Endodermal cell (in vitro differentiated cells): ENCODE data around the gene WFS1. TPM values are rescaled to one million over a fixed set of nuclear protein-coding genes. Genes with fewer than 3 reads are reported as not detected.

ENCODE experiments used
- DNase-seq: peaks from one replicate; pipeline ENCODE4 v3.0.0-alpha.2; 2017
- H3K27ac ChIP-seq: 2 replicates; pipeline ENCODE4 v1.5.1; 2013; ENCODE audit warnings: mild to moderate bottlenecking, low read depth, low read length, moderate library complexity
- H3K27me3 ChIP-seq: 2 replicates; pipeline ENCODE4 v1.6.1; 2013; ENCODE audit warnings: mild to moderate bottlenecking, low read length, moderate library complexity; ENCODE audit not compliant: insufficient read depth, control insufficient read depth, poor library complexity, severe bottlenecking
- H3K36me3 ChIP-seq: 2 replicates; pipeline ENCODE4 v1.7.0; 2013; ENCODE audit warnings: mild to moderate bottlenecking, low read length, moderate library complexity; ENCODE audit not compliant: control insufficient read depth, insufficient read depth
- H3K4me1 ChIP-seq: one replicate; pipeline ENCODE4 v1.7.0; 2013; ENCODE audit warnings: low read length; ENCODE audit not compliant: control insufficient read depth, insufficient read depth
- H3K4me3 ChIP-seq: 2 replicates; pipeline ENCODE4 v1.5.1; 2013; ENCODE audit warnings: mild to moderate bottlenecking, low read length, moderate library complexity
- H3K9ac ChIP-seq: 2 replicates; pipeline ENCODE4 v1.6.1; 2013; ENCODE audit warnings: mild to moderate bottlenecking, low read length, moderate library complexity; ENCODE audit not compliant: poor library complexity, severe bottlenecking; ENCODE audit errors: extremely low read depth
- H3K9me3 ChIP-seq: 2 replicates; pipeline ENCODE4 v1.6.1; 2013; ENCODE audit warnings: mild to moderate bottlenecking, low read length, moderate library complexity; ENCODE audit not compliant: control insufficient read depth
- H3K27ac Mint-ChIP-seq: 2 replicates; pipeline ENCODE4 v1.8.0; 2020; ENCODE audit warnings: mixed read lengths
- H3K27me3 Mint-ChIP-seq: 2 replicates; pipeline ENCODE4 v1.8.0; 2021; ENCODE audit warnings: mild to moderate bottlenecking, mixed read lengths; ENCODE audit not compliant: insufficient read depth
- H3K36me3 Mint-ChIP-seq: 2 replicates; pipeline ENCODE4 v1.8.0; 2020; ENCODE audit warnings: low read depth, mixed read lengths
- H3K4me1 Mint-ChIP-seq: 2 replicates; pipeline ENCODE4 v1.8.0; 2020; ENCODE audit warnings: mixed read lengths
- H3K4me3 Mint-ChIP-seq: 2 replicates; pipeline ENCODE4 v1.8.0; 2020; ENCODE audit warnings: mild to moderate bottlenecking, moderate library complexity, mixed read lengths
- H3K9me3 Mint-ChIP-seq: 2 replicates; pipeline ENCODE4 v1.8.0; 2020; ENCODE audit warnings: mild to moderate bottlenecking, mixed read lengths
- CTCF ChIP-seq: fragments of 200-600 bp; sonication (generic); conservative IDR thresholded peaks from 2 replicates; pipeline ENCODE4 v1.5.0; 2021; ENCODE audit warnings: antibody characterized with exemption, mild to moderate bottlenecking
- WGBS, 2 experiments: methylation state at CpG; one replicate each; pipeline versions ENCODE4 v1.1.5 to v1.1.7; 2013; ENCODE audit warnings: missing lambda C conversion rate in 2 of 2, mixed read lengths in 1 of 2; ENCODE audit not compliant: insufficient coverage in 1 of 2, insufficient read length in 1 of 2; 5-methylcytosine and 5-hydroxymethylcytosine counted together
- total RNA-seq, 2 donors: library from RNA; stranded (reverse); fragmentation: NEBNext Ultra II Directional in 1 of 2; extraction: Animal tissue kit (Norgen Biotek cat#: 25700) in 1 of 2; gene quantifications; 2 replicates in 1 of 2; 3 replicates in 1 of 2; pipeline ENCODE4 v1.2.1, GENCODE V29; 2021

The WFS1 gene
- total RNA-seq, 2 donors from 2014 or later = 25.3 to 26.1 TPM

GRCh38 chr4:6335040-6335590, 65.5 kb downstream of the WFS1 start:
- no peak overlapping the region for H3K9ac ChIP-seq
- DNase-seq = no peak
- Mint-ChIP-seq H3K27me3 (no peaks in the 10 kb centered on the region), H3K36me3 (peaks cover 24% of the 10 kb centered on the region), H3K27ac (no peak overlapping the region), H3K9me3 (peaks cover 16% of the 10 kb centered on the region), H3K4me1 (peaks cover 15% of the 10 kb centered on the region), H3K4me3 (no peak overlapping the region)
- TF ChIP-seq CTCF = peak; percentile 50
- 88 to 91% methylated on average over 9 to 12 of the region's 12 CpGs for WGBS, 2 experiments
- H3K4me3 ChIP-seq = no peak overlapping the region
- H3K36me3 ChIP-seq = peaks cover 4% of the 10 kb centered on the region
- peaks cover 12% of the 10 kb centered on the region for H3K9me3 ChIP-seq
- no peak overlapping the region for H3K27ac ChIP-seq
- no peaks in the 10 kb centered on the region for H3K4me1 ChIP-seq
- H3K27me3 ChIP-seq = no peaks in the 10 kb centered on the region

- Mint-ChIP-seq H3K36me3 (peaks cover 20% of the 10 kb centered on the region), H3K27me3 (no peaks in the 10 kb centered on the region), H3K27ac (no peak overlapping the region), H3K4me1 (peaks cover 15% of the 10 kb centered on the region), H3K4me3 (no peak overlapping the region), H3K9me3 (peaks cover 12% of the 10 kb centered on the region)
- DNase-seq = no peak
- peaks cover 4% of the 10 kb centered on the region for H3K36me3 ChIP-seq
- WGBS, 2 experiments = 91 to 93% methylated on average over 5 to 13 of the region's 13 CpGs
- H3K4me1 ChIP-seq = no peaks in the 10 kb centered on the region
- peaks cover 12% of the 10 kb centered on the region for H3K9me3 ChIP-seq
- no peak for TF ChIP-seq CTCF
- H3K4me3 ChIP-seq = no peak overlapping the region
- H3K27me3 ChIP-seq = no peaks in the 10 kb centered on the region
- no peak overlapping the region for H3K27ac ChIP-seq
- H3K9ac ChIP-seq = no peak overlapping the region
Observed at GRCh38 chr4:6336166-6336565, 66.5 kb downstream of the WFS1 start.

GRCh38 chr4:6337331-6337935, 67.8 kb downstream of the WFS1 start:
- Mint-ChIP-seq H3K27ac (no peak overlapping the region), H3K4me1 (peaks cover 15% of the 10 kb centered on the region), H3K27me3 (no peaks in the 10 kb centered on the region), H3K9me3 (peaks cover 12% of the 10 kb centered on the region), H3K36me3 (peaks cover 11% of the 10 kb centered on the region), H3K4me3 (no peak overlapping the region)
- H3K9me3 ChIP-seq = peaks cover 5% of the 10 kb centered on the region
- H3K4me3 ChIP-seq = peak overlapping the region; percentile 13
- no peak overlapping the region for H3K9ac ChIP-seq
- no peaks in the 10 kb centered on the region for H3K27me3 ChIP-seq
- no peaks in the 10 kb centered on the region for H3K36me3 ChIP-seq
- no peak for TF ChIP-seq CTCF
- 50 to 55% methylated on average over 10 to 19 of the region's 19 CpGs for WGBS, 2 experiments
- no peaks in the 10 kb centered on the region for H3K4me1 ChIP-seq
- no peak for DNase-seq
- no peak overlapping the region for H3K27ac ChIP-seq
